ENCODE data around the gene MARVELD3. TPM values are rescaled to one million over a fixed set of nuclear protein-coding genes. Genes with fewer than 3 reads are reported as not detected.
"Not testable (repeated sequence)": the region's sequence is repeated elsewhere in the genome, so short reads cannot be mapped to it uniquely, and the experiment has no call there.

MARVELD3 gene
- total RNA-seq, 1 experiment from 2014 or later, result not detected

GRCh38 chr16:71672125-71672524, 46.1 kb downstream of the MARVELD3 start:
- DNase-seq (ENCODE audit: low spot score), result no peak

- DNase-seq (ENCODE audit: low spot score), result no peak
These were observed 47.0 kb downstream of the MARVELD3 start for GRCh38 chr16:71672803-71673581.

GRCh38 chr16:71673582-71673973, 47.6 kb downstream of the MARVELD3 start:
- DNase-seq (ENCODE audit: low spot score), result no peak

- no peak for DNase-seq (ENCODE audit: low spot score)
These were observed 48.2 kb downstream of the MARVELD3 start for GRCh38 chr16:71674229-71674628.

- peak; percentile 4 for DNase-seq (ENCODE audit: low spot score)
These were observed 49.4 kb downstream of the MARVELD3 start for GRCh38 chr16:71675380-71675779.

GRCh38 chr16:71676236-71676635, 50.3 kb downstream of the MARVELD3 start:
- no peak for DNase-seq (ENCODE audit: low spot score)

GRCh38 chr16:71681360-71681759, 55.4 kb downstream of the MARVELD3 start:
- no peak for DNase-seq (ENCODE audit: low spot score)

GRCh38 chr16:71684280-71684679, 58.3 kb downstream of the MARVELD3 start:
- not testable (repeated sequence) for DNase-seq (ENCODE audit: low spot score)

Other genes with a start within 250 kb of the MARVELD3 start
- not detected in 2 replicates for gene TLE7, start 184.1 kb upstream of the MARVELD3 start, total RNA-seq (2014; rRNA removed; shearing (Covaris generic))
- gene ZNF23, start 163.9 kb upstream of the MARVELD3 start, total RNA-seq (2014; rRNA removed; shearing (Covaris generic)), result 9.0 and 10.0 TPM in 2 replicates
- gene ZNF19, start 136.9 kb upstream of the MARVELD3 start, total RNA-seq (2014; rRNA removed; shearing (Covaris generic)), result 3.3 and 7.1 TPM in 2 replicates
- gene CHST4, start 99.8 kb upstream of the MARVELD3 start, total RNA-seq (2014; rRNA removed; shearing (Covaris generic)), result 0.19 and 0.66 TPM in 2 replicates
- not detected in 2 replicates for gene TAT, start 49.1 kb upstream of the MARVELD3 start, total RNA-seq (2014; rRNA removed; shearing (Covaris generic))
- 1.8 and 3.8 TPM in 2 replicates for gene PHLPP2, start 98.5 kb downstream of the MARVELD3 start, total RNA-seq (2014; rRNA removed; shearing (Covaris generic))
- 49.8 and 51.5 TPM in 2 replicates for gene AP1G1, start 182.7 kb downstream of the MARVELD3 start, total RNA-seq (2014; rRNA removed; shearing (Covaris generic))
- gene ATXN1L, start 219.8 kb downstream of the MARVELD3 start, total RNA-seq (2014; rRNA removed; shearing (Covaris generic)), result 8.0 and 12.6 TPM in 2 replicates

All from H4 (cell line).